ENCODE measurements around the gene COL15A1.

- TF ChIP-seq CTCF (conservative IDR thresholded peaks at IDR 0.05; ENCODE audit: low read length) (no peak), EZH2phosphoT487 (IDR thresholded peaks at IDR 0.05; ENCODE audit: borderline replicate concordance) (no peak)
These were observed 8.6 kb upstream of the COL15A1 start for GRCh38 chr9:98935071-98935505.
